Peyer's patch (tissue), 4 donors: ENCODE measurements around the gene ARL15.

Experiments used
- POLR2A ChIP-seq, 2 donors: fragments of 450-650 bp; IDR thresholded peaks; one replicate each; pipeline ENCODE4 v1.5.1; 2017; ENCODE audit warnings: antibody characterized with exemption in 2 of 2, mild to moderate bottlenecking in 2 of 2, moderate library complexity in 2 of 2
- TF ChIP-seq, protein P1 (sequence below), 6 experiments: fragments of 450-650 bp in 4 of 6; fragments of 200-600 bp in 2 of 6; sonication (generic) in 1 of 6; IDR thresholded peaks; one replicate each; pipeline ENCODE4 v1.5.1; 2017 to 2019; ENCODE audit warnings: antibody characterized with exemption in 6 of 6, mild to moderate bottlenecking in 3 of 6, moderate library complexity in 1 of 6

DNA sequence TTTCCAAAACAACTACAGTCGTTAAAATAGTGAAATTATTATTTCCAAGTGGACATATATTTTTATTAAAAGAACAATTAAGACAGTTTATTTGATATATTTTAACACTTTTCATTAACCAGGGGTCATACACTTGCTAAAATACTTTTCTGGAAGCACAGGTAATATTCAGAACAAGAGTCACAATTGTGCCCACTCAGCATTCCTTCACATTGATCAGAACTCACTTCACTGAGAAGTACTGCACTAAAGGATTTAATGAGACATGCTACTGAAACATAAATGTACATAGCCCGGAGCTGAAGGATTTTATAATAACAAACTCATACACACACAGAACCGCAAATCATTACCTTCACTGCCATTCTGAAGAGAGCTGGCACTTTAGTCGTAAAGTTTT, 361.8 kb downstream of the ARL15 start:
- TF ChIP-seq, protein P1, sequence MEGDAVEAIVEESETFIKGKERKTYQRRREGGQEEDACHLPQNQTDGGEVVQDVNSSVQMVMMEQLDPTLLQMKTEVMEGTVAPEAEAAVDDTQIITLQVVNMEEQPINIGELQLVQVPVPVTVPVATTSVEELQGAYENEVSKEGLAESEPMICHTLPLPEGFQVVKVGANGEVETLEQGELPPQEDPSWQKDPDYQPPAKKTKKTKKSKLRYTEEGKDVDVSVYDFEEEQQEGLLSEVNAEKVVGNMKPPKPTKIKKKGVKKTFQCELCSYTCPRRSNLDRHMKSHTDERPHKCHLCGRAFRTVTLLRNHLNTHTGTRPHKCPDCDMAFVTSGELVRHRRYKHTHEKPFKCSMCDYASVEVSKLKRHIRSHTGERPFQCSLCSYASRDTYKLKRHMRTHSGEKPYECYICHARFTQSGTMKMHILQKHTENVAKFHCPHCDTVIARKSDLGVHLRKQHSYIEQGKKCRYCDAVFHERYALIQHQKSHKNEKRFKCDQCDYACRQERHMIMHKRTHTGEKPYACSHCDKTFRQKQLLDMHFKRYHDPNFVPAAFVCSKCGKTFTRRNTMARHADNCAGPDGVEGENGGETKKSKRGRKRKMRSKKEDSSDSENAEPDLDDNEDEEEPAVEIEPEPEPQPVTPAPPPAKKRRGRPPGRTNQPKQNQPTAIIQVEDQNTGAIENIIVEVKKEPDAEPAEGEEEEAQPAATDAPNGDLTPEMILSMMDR (IDR thresholded peaks at IDR 0.05): no peak
- no peak for TF ChIP-seq POLR2A (IDR thresholded peaks at IDR 0.05)
